HCT116 (cell line): ENCODE measurements around the gene GRB10. TPM values are rescaled to one million over a fixed set of nuclear protein-coding genes. Genes with fewer than 3 reads are reported as not detected.

ENCODE experiments used
- ATAC-seq: fragments of 200-7000 bp; cut with Tn5 transposase; 2 replicates; pipeline ENCODE4 v1.9.1; 2020; ENCODE audit warnings: mild to moderate bottlenecking, moderate library complexity
- BruUV-seq: library from RNA; stranded (reverse); fragments of 400-500 nt; replicated peaks from 2 replicates; lab custom pipeline; 2021; lab: Mats Ljungman, UMichigan
- CTCF ChIA-PET: fragments of 300-600 bp; sonication (Branson Sonifier 250); formaldehyde crosslinking; loops from one replicate; lab custom pipeline; 2021; ENCODE audit warnings: antibody characterized with exemption; lab: Charles Lee
- POLR2A ChIA-PET: fragments of 300-600, 350-600 bp; sonication (Branson Sonifier 250); formaldehyde crosslinking; loops from one replicate; lab custom pipeline; 2021; ENCODE audit warnings: antibody characterized with exemption; lab: Charles Lee
- RAD21 ChIA-PET, 2 experiments: fragments of 300-600 bp; sonication (Branson Sonifier 250); formaldehyde crosslinking; loops; one replicate each; lab custom pipeline; 2023; ENCODE audit warnings: low total read pairs in 2 of 2; ENCODE audit not compliant: uncharacterized antibody in 2 of 2, unreplicated experiment in 2 of 2, low non-redundant PET in 1 of 2; lab: Charles Lee
- DNase-seq: peaks from one replicate; pipeline ENCODE4 v3.0.0-alpha.2; 2010; ENCODE audit warnings: low read depth, low spot score
- H2AFZ ChIP-seq: fragments of 200-600 bp; shearing (Covaris generic), sonication (generic); 2 replicates; pipeline ENCODE4 v1.6.1; 2017; ENCODE audit warnings: low read depth, mixed run types, mixed read lengths, antibody characterized with exemption, low read length; ENCODE audit not compliant: poor library complexity, severe bottlenecking
- H3K27ac ChIP-seq: 2 replicates; pipeline ENCODE4 v1.5.1; 2012; ENCODE audit warnings: low read depth, low read length
- H3K27me3 ChIP-seq: fragments of 200-600 bp; sonication (generic); 2 replicates; pipeline ENCODE4 v1.6.1; 2016; ENCODE audit warnings: mixed run types, low read length, mixed read lengths; ENCODE audit not compliant: insufficient read depth
- H3K36me3 ChIP-seq, 2 experiments: fragments of 200-500 bp in 1 of 2; fragments of 200-600 bp in 1 of 2; sonication (Bioruptor generic) in 1 of 2; sonication (generic) in 1 of 2; 2 replicates each; pipeline versions ENCODE4 v1.5.1 to v1.6.1; 2014 to 2016; ENCODE audit warnings: low read length in 2 of 2, inconsistent platforms in 1 of 2, mixed read lengths in 1 of 2, mixed run types in 1 of 2; ENCODE audit not compliant: insufficient read depth in 2 of 2, control insufficient read depth in 1 of 2
- H3K4me1 ChIP-seq, 2 experiments: fragments of 200-600 bp in 1 of 2; sonication (generic) in 1 of 2; 2 replicates each; pipeline versions ENCODE4 v1.5.1 to v1.6.1; 2012 to 2017; ENCODE audit warnings: low read length in 2 of 2, inconsistent platforms in 1 of 2, mild to moderate bottlenecking in 1 of 2, mixed read lengths in 1 of 2, mixed run types in 1 of 2, moderate library complexity in 1 of 2; ENCODE audit not compliant: insufficient read depth in 2 of 2, control insufficient read depth in 1 of 2
- H3K4me2 ChIP-seq: fragments of 200-600 bp; sonication (generic); 2 replicates; pipeline ENCODE4 v1.6.1; 2017; ENCODE audit warnings: mixed run types, low read length, mixed read lengths
- H3K4me3 ChIP-seq, 2 experiments: fragments of 200-600 bp in 1 of 2; sonication (generic) in 1 of 2; replicated peaks in 1 of 2; 2 replicates each; pipeline ENCODE4 v1.5.1; 2011 to 2016; ENCODE audit warnings: low read length in 2 of 2, control low read depth in 1 of 2, low read depth in 1 of 2, mild to moderate bottlenecking in 1 of 2, mixed read lengths in 1 of 2, mixed run types in 1 of 2
- H3K79me2 ChIP-seq: fragments of 200-600 bp; sonication (generic); 2 replicates; pipeline ENCODE4 v1.6.1; 2017; ENCODE audit warnings: mild to moderate bottlenecking, mixed run types, low read length, moderate library complexity, mixed read lengths; ENCODE audit not compliant: insufficient read depth
- H3K9ac ChIP-seq: fragments of 200-600 bp; sonication (generic); 2 replicates; pipeline ENCODE4 v1.6.1; 2016; ENCODE audit warnings: low read length, mixed read lengths
- H3K9me2 ChIP-seq: fragments of 200-600 bp; sonication (generic), shearing (Covaris generic); 2 replicates; pipeline ENCODE4 v1.6.1; 2017; ENCODE audit warnings: mixed run types, mild to moderate bottlenecking, moderate library complexity; ENCODE audit not compliant: insufficient read depth
- H3K9me3 ChIP-seq, 2 experiments: fragments of 200-500 bp in 1 of 2; fragments of 200-600 bp in 1 of 2; sonication (Bioruptor generic) in 1 of 2; sonication (generic) in 1 of 2; 2 replicates each; pipeline ENCODE4 v1.6.1; 2014 to 2017; ENCODE audit warnings: low read length in 2 of 2, mixed read lengths in 2 of 2, inconsistent platforms in 1 of 2, low read depth in 1 of 2, mild to moderate bottlenecking in 1 of 2, mixed run types in 1 of 2, moderate library complexity in 1 of 2; ENCODE audit not compliant: control insufficient read depth in 1 of 2, insufficient read depth in 1 of 2
- H4K20me1 ChIP-seq: fragments of 200-600 bp; sonication (generic), shearing (Covaris generic); 2 replicates; pipeline ENCODE4 v1.6.1; 2017; ENCODE audit warnings: mixed run types, mild to moderate bottlenecking, moderate library complexity; ENCODE audit not compliant: insufficient read depth
- ELF1 ChIP-seq: IDR thresholded peaks from 2 replicates; pipeline ENCODE4 v1.6.1; 2012; ENCODE audit warnings: low read depth, borderline replicate concordance
- EZH2phosphoT487 ChIP-seq: fragments of 200-600 bp; IDR thresholded peaks from 2 replicates; pipeline ENCODE4 v1.6.1; 2018; ENCODE audit warnings: antibody characterized with exemption, borderline replicate concordance
- FOSL1 ChIP-seq: IDR thresholded peaks from 2 replicates; pipeline ENCODE4 v1.6.1; 2012; ENCODE audit warnings: low read depth
- JUND ChIP-seq: IDR thresholded peaks from 2 replicates; pipeline ENCODE4 v1.6.1; 2012
- POLR2AphosphoS5 ChIP-seq: IDR thresholded peaks from 2 replicates; pipeline ENCODE4 v1.6.1; 2011; ENCODE audit warnings: mild to moderate bottlenecking, low read depth, low read length, moderate library complexity
- RAD21 ChIP-seq: IDR thresholded peaks from 2 replicates; pipeline ENCODE4 v1.6.1; 2012; ENCODE audit warnings: low read depth, mild to moderate bottlenecking
- REST ChIP-seq: IDR thresholded peaks from 2 replicates; pipeline ENCODE4 v1.6.1; 2012; ENCODE audit warnings: low read depth
- SRF ChIP-seq: IDR thresholded peaks from 2 replicates; pipeline ENCODE4 v1.6.1; 2012; ENCODE audit warnings: low read depth
- TCF7L2 ChIP-seq: IDR thresholded peaks from 2 replicates; pipeline ENCODE4 v1.7.0; 2011; ENCODE audit warnings: borderline replicate concordance, inconsistent platforms; ENCODE audit not compliant: insufficient read depth, insufficient read length; ENCODE audit errors: extremely low read depth
- ZBTB33 ChIP-seq: IDR thresholded peaks from 2 replicates; pipeline ENCODE4 v1.6.1; 2011; ENCODE audit warnings: mild to moderate bottlenecking, low read length, moderate library complexity; ENCODE audit not compliant: insufficient replicate concordance; ENCODE audit errors: extremely low read depth
- intact Hi-C: fragments of 100-400 bp; cut with micrococcal nuclease; formaldehyde crosslinking; loops from 2 replicates; pipeline ENCODE4 v1.10.0; 2022
- total RNA-seq: library from RNA; stranded (reverse); gene quantifications from one replicate; pipeline ENCODE4 v1.2.1, GENCODE V29; 2021; ENCODE audit not compliant: unreplicated experiment
- TF ChIP-seq, protein P1 (sequence below): IDR thresholded peaks from 2 replicates; pipeline ENCODE4 v1.6.1; 2012
- TF ChIP-seq, protein P2 (sequence below), 3 experiments: fragments of 200-600 bp in 1 of 3; sonication (generic) in 1 of 3; IDR thresholded peaks in 2 of 3; conservative IDR thresholded peaks in 1 of 3; 2 replicates each; pipeline ENCODE4 v1.5.1; 2012 to 2017; ENCODE audit warnings: low read depth in 2 of 3, low read length in 2 of 3, antibody characterized with exemption in 1 of 3, borderline replicate concordance in 1 of 3, control low read depth in 1 of 3, mild to moderate bottlenecking in 1 of 3, mixed read lengths in 1 of 3, mixed run types in 1 of 3, moderate library complexity in 1 of 3; ENCODE audit not compliant: insufficient read depth in 1 of 3

The GRB10 gene
- total RNA-seq, 1 experiment from 2014 or later: 37.3 TPM

- TF ChIP-seq REST (no peak), RAD21 (no peak), ELF1 (no peak), TCF7L2 (no peak), SRF (no peak)
Measured at GRCh38 chr7:50728184-50728583, 54.5 kb downstream of the GRB10 start (continued).

- H3K36me3 ChIP-seq: no peaks in the 10 kb centered on the region; a peak in 1 of 4 replicates
- no peak for DNase-seq
Measured at GRCh38 chr7:50727711-50728110, 55.0 kb downstream of the GRB10 start.

More at GRCh38 chr7:50727711-50728110, 55.0 kb downstream of the GRB10 start:
- no peaks in the 10 kb centered on the region for H3K9me3 ChIP-seq
- no peak overlapping the region for H3K4me3 ChIP-seq
- H3K79me2 ChIP-seq: no peaks in the 10 kb centered on the region
- no peaks in the 10 kb centered on the region for H3K9me2 ChIP-seq
- RAD21 ChIA-PET: no interaction called here
- no peak overlapping the region for H3K27ac ChIP-seq
- intact Hi-C loops: no loop called here
- no peaks in the 10 kb centered on the region for H3K4me1 ChIP-seq
- H3K27me3 ChIP-seq: no peaks in the 10 kb centered on the region
- POLR2A ChIA-PET: no interaction called here
- ATAC-seq: no peak
- CTCF ChIA-PET: no interaction called here
- no peak overlapping the region for H3K4me2 ChIP-seq
- H4K20me1 ChIP-seq: no peaks in the 10 kb centered on the region
- BruUV-seq: no TSS peak
- H2AFZ ChIP-seq: no peak overlapping the region
- no peak overlapping the region for H3K9ac ChIP-seq
- TF ChIP-seq, protein P1, sequence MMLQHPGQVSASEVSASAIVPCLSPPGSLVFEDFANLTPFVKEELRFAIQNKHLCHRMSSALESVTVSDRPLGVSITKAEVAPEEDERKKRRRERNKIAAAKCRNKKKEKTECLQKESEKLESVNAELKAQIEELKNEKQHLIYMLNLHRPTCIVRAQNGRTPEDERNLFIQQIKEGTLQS: no peak
- no peak for TF ChIP-seq FOSL1
- TF ChIP-seq ZBTB33: no peak
- TF ChIP-seq, protein P2, sequence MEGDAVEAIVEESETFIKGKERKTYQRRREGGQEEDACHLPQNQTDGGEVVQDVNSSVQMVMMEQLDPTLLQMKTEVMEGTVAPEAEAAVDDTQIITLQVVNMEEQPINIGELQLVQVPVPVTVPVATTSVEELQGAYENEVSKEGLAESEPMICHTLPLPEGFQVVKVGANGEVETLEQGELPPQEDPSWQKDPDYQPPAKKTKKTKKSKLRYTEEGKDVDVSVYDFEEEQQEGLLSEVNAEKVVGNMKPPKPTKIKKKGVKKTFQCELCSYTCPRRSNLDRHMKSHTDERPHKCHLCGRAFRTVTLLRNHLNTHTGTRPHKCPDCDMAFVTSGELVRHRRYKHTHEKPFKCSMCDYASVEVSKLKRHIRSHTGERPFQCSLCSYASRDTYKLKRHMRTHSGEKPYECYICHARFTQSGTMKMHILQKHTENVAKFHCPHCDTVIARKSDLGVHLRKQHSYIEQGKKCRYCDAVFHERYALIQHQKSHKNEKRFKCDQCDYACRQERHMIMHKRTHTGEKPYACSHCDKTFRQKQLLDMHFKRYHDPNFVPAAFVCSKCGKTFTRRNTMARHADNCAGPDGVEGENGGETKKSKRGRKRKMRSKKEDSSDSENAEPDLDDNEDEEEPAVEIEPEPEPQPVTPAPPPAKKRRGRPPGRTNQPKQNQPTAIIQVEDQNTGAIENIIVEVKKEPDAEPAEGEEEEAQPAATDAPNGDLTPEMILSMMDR (IDR thresholded peaks at IDR 0.05 in 2 of 3, conservative IDR thresholded peaks at IDR 0.05 in 1 of 3; ENCODE audit: borderline replicate concordance in 1 of 3, insufficient read depth in 1 of 3, low read depth in 2 of 3, low read length in 2 of 3): no peak
- TF ChIP-seq EZH2phosphoT487: no peak
- no peak for TF ChIP-seq JUND
- TF ChIP-seq POLR2AphosphoS5: no peak
